Progenitor cell of endocrine pancreas (in vitro differentiated cells): Measurements from ENCODE around the gene SPOCK1. TPM values are rescaled to one million over a fixed set of nuclear protein-coding genes. Genes with fewer than 3 reads are reported as not detected.

Experiments used
- DNase-seq: peaks from one replicate; pipeline ENCODE4 v3.0.0; 2021; ENCODE audit warnings: low spot score; ENCODE audit not compliant: unreplicated experiment
- H3K27ac Mint-ChIP-seq: 2 replicates; pipeline ENCODE4 v1.8.0; 2021; ENCODE audit warnings: mild to moderate bottlenecking, moderate library complexity, mixed read lengths
- H3K27me3 Mint-ChIP-seq: 2 replicates; pipeline ENCODE4 v1.8.0; 2021; ENCODE audit warnings: mixed read lengths
- H3K36me3 Mint-ChIP-seq: 2 replicates; pipeline ENCODE4 v1.8.0; 2022; ENCODE audit warnings: mixed read lengths; ENCODE audit not compliant: insufficient read depth
- H3K4me1 Mint-ChIP-seq: 2 replicates; pipeline ENCODE4 v1.8.0; 2021; ENCODE audit warnings: low read depth, mixed read lengths
- H3K4me3 Mint-ChIP-seq: 2 replicates; pipeline ENCODE4 v1.8.0; 2021; ENCODE audit warnings: low read depth, mild to moderate bottlenecking, moderate library complexity, mixed read lengths
- H3K9me3 Mint-ChIP-seq: 2 replicates; pipeline ENCODE4 v1.8.0; 2021; ENCODE audit warnings: low read depth, mixed read lengths
- CTCF ChIP-seq: fragments of 200-600 bp; sonication (generic); IDR thresholded peaks from one replicate; pipeline ENCODE4 v1.5.0; 2021; ENCODE audit warnings: antibody characterized with exemption, mild to moderate bottlenecking; ENCODE audit not compliant: unreplicated experiment
- total RNA-seq: library from RNA; stranded (reverse); gene quantifications from 2 replicates; pipeline ENCODE4 v1.2.1, GENCODE V29; 2021

SPOCK1 gene
- total RNA-seq, 1 donor from 2014 or later, result 41.4 TPM

DNA sequence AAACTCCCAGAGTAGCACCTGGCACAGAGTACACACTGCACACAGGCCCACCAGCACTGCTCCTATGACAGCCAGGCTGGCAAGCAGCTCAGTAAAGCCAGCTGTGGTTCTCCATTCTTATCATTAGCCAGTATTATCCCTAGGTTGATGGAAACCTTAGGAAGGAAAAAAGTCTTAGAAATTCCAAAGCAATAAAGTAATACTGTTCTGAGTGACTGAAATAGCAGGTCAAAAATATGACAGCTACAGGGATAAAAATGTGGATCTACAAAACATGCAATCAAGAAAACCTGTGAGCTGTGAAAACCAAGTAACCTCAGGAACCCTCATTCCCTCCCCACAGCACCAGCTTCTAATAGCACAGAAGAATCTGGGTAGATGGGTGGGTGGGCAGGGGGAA, 403.5 kb downstream of the SPOCK1 start:
- DNase-seq, result no peak
- Mint-ChIP-seq H3K36me3 (no peaks in the 10 kb centered on the region), H3K9me3 (no peaks in the 10 kb centered on the region), H3K4me1 (no peaks in the 10 kb centered on the region), H3K27ac (no peak overlapping the region), H3K27me3 (peaks cover 7% of the 10 kb centered on the region), H3K4me3 (no peak overlapping the region)
- TF ChIP-seq CTCF, result no peak

DNA sequence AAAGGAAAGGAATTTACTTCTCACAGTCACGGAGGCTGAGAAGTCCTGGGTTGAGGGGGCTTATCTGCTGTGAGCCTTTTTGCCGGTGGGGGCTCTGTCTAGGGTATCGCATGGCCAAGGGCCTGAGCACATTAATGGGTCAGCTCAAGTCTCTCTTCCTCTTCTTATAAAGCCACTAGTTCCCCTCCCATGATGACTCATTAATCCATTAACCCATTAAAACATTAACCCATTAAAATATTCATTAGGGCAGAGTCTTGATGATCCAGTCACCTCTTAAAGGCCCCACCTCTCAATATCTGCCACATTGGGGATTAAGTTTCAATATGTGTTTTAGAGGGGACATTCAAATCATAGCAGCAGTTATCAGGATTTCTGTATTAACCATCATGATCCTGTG, 406.3 kb downstream of the SPOCK1 start:
- TF ChIP-seq CTCF, result no peak
- H3K9me3 Mint-ChIP-seq, result no peaks in the 10 kb centered on the region
- H3K27me3 Mint-ChIP-seq, result peaks cover 11% of the 10 kb centered on the region
- H3K4me3 Mint-ChIP-seq, result no peak overlapping the region
- no peaks in the 10 kb centered on the region for H3K36me3 Mint-ChIP-seq
- DNase-seq, result no peak
- peaks cover 3% of the 10 kb centered on the region for H3K4me1 Mint-ChIP-seq
- no peak overlapping the region for H3K27ac Mint-ChIP-seq

DNA sequence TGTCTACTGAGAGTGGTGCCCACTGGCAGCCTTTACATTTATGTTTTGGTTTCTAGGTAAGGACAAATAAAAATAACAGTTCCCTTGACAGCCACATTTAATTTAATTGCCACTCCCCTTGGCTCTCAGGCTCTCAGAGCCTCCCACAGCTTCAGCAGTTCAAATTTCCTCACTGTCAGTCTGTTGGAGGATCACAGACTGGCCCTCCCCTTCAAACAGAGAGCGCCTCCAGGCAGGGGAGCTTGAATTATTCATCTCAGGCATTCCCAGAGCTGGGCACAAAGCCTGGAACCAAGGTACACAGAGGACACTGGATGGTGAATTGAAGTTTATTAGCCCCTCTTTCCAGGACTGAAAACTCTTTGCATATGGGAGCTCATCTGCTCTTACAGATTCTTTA, 407.7 kb downstream of the SPOCK1 start:
- no peak for DNase-seq
- H3K9me3 Mint-ChIP-seq, result no peaks in the 10 kb centered on the region
- peaks cover 3% of the 10 kb centered on the region for H3K4me1 Mint-ChIP-seq
- no peaks in the 10 kb centered on the region for H3K36me3 Mint-ChIP-seq
- H3K27ac Mint-ChIP-seq, result no peak overlapping the region
- peaks cover 17% of the 10 kb centered on the region for H3K27me3 Mint-ChIP-seq
- no peak for TF ChIP-seq CTCF
- no peak overlapping the region for H3K4me3 Mint-ChIP-seq

- Mint-ChIP-seq H3K36me3 (no peaks in the 10 kb centered on the region), H3K27ac (no peak overlapping the region), H3K4me1 (peaks cover 3% of the 10 kb centered on the region), H3K4me3 (no peak overlapping the region), H3K27me3 (peaks cover 17% of the 10 kb centered on the region), H3K9me3 (no peaks in the 10 kb centered on the region)
- DNase-seq, result no peak
- no peak for TF ChIP-seq CTCF
Observed at GRCh38 chr5:137090721-137091120, 408.4 kb downstream of the SPOCK1 start.

GRCh38 chr5:137090151-137090550, 409.0 kb downstream of the SPOCK1 start:
- Mint-ChIP-seq H3K27me3 (peaks cover 19% of the 10 kb centered on the region), H3K9me3 (no peaks in the 10 kb centered on the region), H3K4me1 (peaks cover 3% of the 10 kb centered on the region), H3K36me3 (no peaks in the 10 kb centered on the region), H3K4me3 (no peak overlapping the region), H3K27ac (no peak overlapping the region)
- DNase-seq, result no peak
- TF ChIP-seq CTCF, result no peak

DNA sequence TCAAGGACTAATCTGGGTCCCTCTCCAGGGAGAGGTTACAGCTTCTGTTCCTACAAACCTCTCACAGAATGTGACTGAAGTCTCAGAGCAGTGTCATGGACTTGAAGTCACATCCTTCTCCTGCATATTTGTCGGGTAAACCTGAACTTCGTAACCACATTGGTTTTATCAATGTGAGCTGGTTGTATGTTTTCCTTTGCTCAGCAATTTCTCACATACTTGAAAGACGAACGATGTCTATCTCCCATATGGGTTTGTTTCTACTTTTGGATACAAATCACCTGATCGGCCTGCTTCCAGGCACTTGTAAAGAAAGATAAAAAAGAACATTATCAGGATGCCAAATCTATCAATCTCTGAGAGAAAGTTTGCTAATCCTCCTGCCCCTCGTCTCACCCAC, 411.0 kb downstream of the SPOCK1 start:
- Mint-ChIP-seq H3K4me3 (no peak overlapping the region), H3K27me3 (peaks cover 18% of the 10 kb centered on the region), H3K36me3 (no peaks in the 10 kb centered on the region), H3K9me3 (no peaks in the 10 kb centered on the region), H3K27ac (no peak overlapping the region), H3K4me1 (peaks cover 3% of the 10 kb centered on the region)
- no peak for TF ChIP-seq CTCF
- no peak for DNase-seq
